Gastrocnemius medialis (tissue), 4 donors: Measurements from ENCODE around the gene STIM1. TPM values are rescaled to one million over a fixed set of nuclear protein-coding genes. Genes with fewer than 3 reads are reported as not detected.
A peak's percentile ranks its signal among the peaks of the same experiment; 100 is the strongest.

Source experiments
- ATAC-seq, 2 donors: fragments of 150-250 bp; one replicate each; pipeline ENCODE4 v1.9.1; 2016
- DNase-seq, 2 donors: peaks; one replicate each; pipeline ENCODE4 v3.0.0-alpha.2; 2019
- H3K27ac ChIP-seq, 4 donors: fragments of 200-600 bp; sonication (generic); 1 replicate in 1 of 4; 2 replicates in 3 of 4; pipeline ENCODE4 v1.5.1; 2016 to 2018; ENCODE audit warnings: mild to moderate bottlenecking in 2 of 4, moderate library complexity in 1 of 4
- H3K27me3 ChIP-seq, 3 donors: fragments of 200-600 bp; sonication (generic) in 2 of 3; 1 replicate in 1 of 3; 2 replicates in 2 of 3; pipeline versions ENCODE4 v1.5.1 to v1.6.0; 2016 to 2019; ENCODE audit warnings: mild to moderate bottlenecking in 1 of 3, moderate library complexity in 1 of 3
- H3K36me3 ChIP-seq, 2 donors: fragments of 200-600 bp; sonication (generic) in 1 of 2; one replicate each; pipeline ENCODE4 v1.5.1; 2017 to 2018
- H3K4me1 ChIP-seq, 2 donors: fragments of 200-600 bp; sonication (generic) in 1 of 2; one replicate each; pipeline ENCODE4 v1.5.1; 2016 to 2017; ENCODE audit warnings: mild to moderate bottlenecking in 2 of 2
- H3K4me3 ChIP-seq, 4 donors: fragments of 200-600 bp; sonication (generic) in 3 of 4; 1 replicate in 1 of 4; 2 replicates in 3 of 4; pipeline ENCODE4 v1.5.1; 2016 to 2019; ENCODE audit warnings: mild to moderate bottlenecking in 2 of 4
- H3K9me3 ChIP-seq, 3 donors: fragments of 200-600 bp; sonication (generic) in 2 of 3; 1 replicate in 1 of 3; 2 replicates in 2 of 3; pipeline ENCODE4 v1.5.1; 2016 to 2019
- CTCF ChIP-seq, 5 experiments: fragments of 450-650 bp in 3 of 5; fragments of 200-600 bp in 2 of 5; sonication (generic) in 2 of 5; IDR thresholded peaks in 4 of 5; conservative IDR thresholded peaks in 1 of 5; 1 replicate in 4 of 5; 2 replicates in 1 of 5; pipeline ENCODE4 v1.5.1; 2016 to 2019; ENCODE audit warnings: antibody characterized with exemption in 5 of 5, mild to moderate bottlenecking in 3 of 5, moderate library complexity in 3 of 5
- POLR2A ChIP-seq, 2 donors: fragments of 450-650 bp; IDR thresholded peaks; one replicate each; pipeline ENCODE4 v1.6.1; 2017; ENCODE audit warnings: antibody characterized with exemption in 2 of 2, mild to moderate bottlenecking in 2 of 2, moderate library complexity in 2 of 2
- in situ Hi-C, 4 donors: fragments of 200-750 bp; cut with MboI; loops; one replicate each; pipeline versions ENCODE4 v1.15.0 to v1.8.0; 2017; ENCODE audit warnings: low sequenced_read_pairs in 4 of 4
- intact Hi-C: fragments of 100-400 bp; cut with DNase I; formaldehyde crosslinking; loops from one replicate; pipeline ENCODE4 v1.15.1; 2023; ENCODE audit warnings: low total_unique reads
- total RNA-seq, 4 donors: library from RNA; depleted of rRNA; stranded (reverse); fragments of >200 nt; gene quantifications; one replicate each; pipeline versions ENCODE4 v1.1.0 to v1.2.3, GENCODE V29; 2016

Gene STIM1
- total RNA-seq, 4 donors from 2014 or later, result 45.9 to 132 (median 87.3) TPM

- ATAC-seq (peak; percentile 17 to 31), DNase-seq (no peak)
- intact Hi-C loops, result no loop called here
- TF ChIP-seq CTCF (IDR thresholded peaks at IDR 0.05 in 4 of 5, conservative IDR thresholded peaks at IDR 0.05 in 1 of 5) (no peak), POLR2A (IDR thresholded peaks at IDR 0.05) (no peak)
- H3K9me3 ChIP-seq, result no peaks in the 10 kb centered on the region
- peaks cover 66 to 75% of the 10 kb centered on the region in 2 donors for H3K4me1 ChIP-seq
- H3K36me3 ChIP-seq, result peaks cover 0 to 12% of the 10 kb centered on the region in 2 donors
- H3K27me3 ChIP-seq, result no peaks in the 10 kb centered on the region
- no peak overlapping the region for H3K4me3 ChIP-seq
- in situ Hi-C loops, result no loop called here
- peak overlapping the region; percentile 42 to 69 (median 66) for H3K27ac ChIP-seq
Observed at GRCh38 chr11:4065601-4066377, 210.3 kb downstream of the STIM1 start.

- no peak overlapping the region for H3K27ac ChIP-seq
- in situ Hi-C loops, result no loop called here
- H3K9me3 ChIP-seq, result no peaks in the 10 kb centered on the region
- ATAC-seq, result no peak
- H3K27me3 ChIP-seq, result no peaks in the 10 kb centered on the region
- H3K36me3 ChIP-seq, result peaks cover 0 to 9% of the 10 kb centered on the region in 2 donors
- no peak for DNase-seq
- intact Hi-C loops, result no loop called here
- no peak for TF ChIP-seq POLR2A (IDR thresholded peaks at IDR 0.05)
- no peak for TF ChIP-seq CTCF (IDR thresholded peaks at IDR 0.05 in 4 of 5, conservative IDR thresholded peaks at IDR 0.05 in 1 of 5)
- peaks cover 57 to 73% of the 10 kb centered on the region in 2 donors for H3K4me1 ChIP-seq
- H3K4me3 ChIP-seq, result no peak overlapping the region
Observed at GRCh38 chr11:4066910-4067309, 211.4 kb downstream of the STIM1 start.

GRCh38 chr11:4068962-4069361 lies 213.5 kb downstream of the STIM1 start:
- in situ Hi-C loops, result no loop called here

GRCh38 chr11:4071325-4071724 lies 215.9 kb downstream of the STIM1 start:
- in situ Hi-C loops, result loop anchor here (5.0 kb wide), 2 partner anchors 219 to 224 kb away; no protein-coding TSS in a partner anchor
- Histone ChIP-seq H3K36me3 (peaks cover 0 to 9% of the 10 kb centered on the region in 2 donors), H3K4me3 (no peak overlapping the region), H3K4me1 (peaks cover 37 to 64% of the 10 kb centered on the region in 2 donors), H3K9me3 (no peaks in the 10 kb centered on the region), H3K27me3 (no peaks in the 10 kb centered on the region), H3K27ac (peak overlapping the region in 3 of 4 donors; percentile 22 to 46 (median 46))
- no peak for DNase-seq
- TF ChIP-seq POLR2A (IDR thresholded peaks at IDR 0.05) (no peak), CTCF (IDR thresholded peaks at IDR 0.05 in 4 of 5, conservative IDR thresholded peaks at IDR 0.05 in 1 of 5) (no peak)
- intact Hi-C loops, result no loop called here
- ATAC-seq, result no peak

More at GRCh38 chr11:4068962-4069361, 213.5 kb downstream of the STIM1 start:
- no peaks in the 10 kb centered on the region for H3K9me3 ChIP-seq
- H3K36me3 ChIP-seq, result peaks cover 0 to 9% of the 10 kb centered on the region in 2 donors
- peak overlapping the region in 1 of 4 donors; percentile 15 for H3K27ac ChIP-seq
- no peak for ATAC-seq
- H3K4me3 ChIP-seq, result no peak overlapping the region
- no peaks in the 10 kb centered on the region for H3K27me3 ChIP-seq
- no peak for DNase-seq
- intact Hi-C loops, result no loop called here
- no peak for TF ChIP-seq CTCF (IDR thresholded peaks at IDR 0.05 in 4 of 5, conservative IDR thresholded peaks at IDR 0.05 in 1 of 5)
- TF ChIP-seq POLR2A (IDR thresholded peaks at IDR 0.05), result no peak
- H3K4me1 ChIP-seq, result peaks cover 52 to 80% of the 10 kb centered on the region in 2 donors
